GM12873 (cell line): ENCODE measurements around the gene ROBO2.

Experiments used
- CTCF ChIP-seq: IDR thresholded peaks from 2 replicates; pipeline ENCODE4 v1.5.1; 2012; ENCODE audit warnings: low read depth, mild to moderate bottlenecking, moderate library complexity, low read length, control low read depth; ENCODE audit not compliant: insufficient read depth; ENCODE audit errors: missing control alignments

ROBO2 gene

GRCh38 chr3:77449459-77450350, 409.8 kb downstream of the ROBO2 start:
- no peak for TF ChIP-seq CTCF

- no peak for TF ChIP-seq CTCF
Observed at GRCh38 chr3:77456431-77456830, 416.5 kb downstream of the ROBO2 start.

GRCh38 chr3:77456906-77457305, 417.0 kb downstream of the ROBO2 start:
- no peak for TF ChIP-seq CTCF

- no peak for TF ChIP-seq CTCF
Observed at GRCh38 chr3:77459926-77460325, 420.0 kb downstream of the ROBO2 start.

GRCh38 chr3:77460326-77460725, 420.4 kb downstream of the ROBO2 start:
- no peak for TF ChIP-seq CTCF

GRCh38 chr3:77462951-77463350, 423.1 kb downstream of the ROBO2 start:
- TF ChIP-seq CTCF: no peak

- no peak for TF ChIP-seq CTCF
Observed at GRCh38 chr3:77464111-77464688, 424.3 kb downstream of the ROBO2 start.
